AG04450 (cell line): Measurements from ENCODE around the gene LMLN. TPM values are rescaled to one million over a fixed set of nuclear protein-coding genes. Genes with fewer than 3 reads are reported as not detected.

Experiments used
- CTCF ChIA-PET: fragments of 300-600, 350-600 bp; formaldehyde crosslinking; extraction: SDS; loops from one replicate; lab custom pipeline; 2022; ENCODE audit warnings: antibody characterized with exemption, inconsistent platforms; lab: Charles Lee
- POLR2A ChIA-PET: fragments of 350-600 bp; formaldehyde crosslinking; extraction: SDS; loops from one replicate; lab custom pipeline; 2021; ENCODE audit warnings: antibody characterized with exemption, inconsistent platforms; lab: Yijun Ruan, JAX
- DNase-seq: peaks from one replicate; pipeline ENCODE4 v3.0.0-alpha.2; 2011; ENCODE audit warnings: low read depth, low spot score
- H3K27ac ChIP-seq: one replicate; pipeline ENCODE4 v1.5.1; 2012; ENCODE audit warnings: low read depth, low read length, control low read depth
- H3K27me3 ChIP-seq: one replicate; pipeline ENCODE4 v1.6.0; 2012; ENCODE audit warnings: low read length; ENCODE audit not compliant: control insufficient read depth, insufficient read depth
- H3K4me3 ChIP-seq: 2 replicates; pipeline ENCODE4 v1.5.1; 2011; ENCODE audit warnings: mild to moderate bottlenecking, low read depth, low read length, control low read depth
- H3K9me3 ChIP-seq: 2 replicates; pipeline ENCODE4 v1.5.1; 2012; ENCODE audit warnings: low read length; ENCODE audit not compliant: control insufficient read depth, insufficient read depth
- polyA plus RNA-seq: library from polyadenylated mRNA; depleted of rRNA; stranded (reverse); fragments of >200 nt; gene quantifications from 2 replicates; pipeline ENCODE4 v1.2.3, GENCODE V29; 2011
- TF ChIP-seq, protein P1 (sequence below): IDR thresholded peaks from 2 replicates; pipeline ENCODE4 v1.5.1; 2011; ENCODE audit warnings: low read depth, low read length, control low read depth, inconsistent platforms

The LMLN gene
- polyA plus RNA-seq, 1 experiment, result 6.4 TPM

DNA sequence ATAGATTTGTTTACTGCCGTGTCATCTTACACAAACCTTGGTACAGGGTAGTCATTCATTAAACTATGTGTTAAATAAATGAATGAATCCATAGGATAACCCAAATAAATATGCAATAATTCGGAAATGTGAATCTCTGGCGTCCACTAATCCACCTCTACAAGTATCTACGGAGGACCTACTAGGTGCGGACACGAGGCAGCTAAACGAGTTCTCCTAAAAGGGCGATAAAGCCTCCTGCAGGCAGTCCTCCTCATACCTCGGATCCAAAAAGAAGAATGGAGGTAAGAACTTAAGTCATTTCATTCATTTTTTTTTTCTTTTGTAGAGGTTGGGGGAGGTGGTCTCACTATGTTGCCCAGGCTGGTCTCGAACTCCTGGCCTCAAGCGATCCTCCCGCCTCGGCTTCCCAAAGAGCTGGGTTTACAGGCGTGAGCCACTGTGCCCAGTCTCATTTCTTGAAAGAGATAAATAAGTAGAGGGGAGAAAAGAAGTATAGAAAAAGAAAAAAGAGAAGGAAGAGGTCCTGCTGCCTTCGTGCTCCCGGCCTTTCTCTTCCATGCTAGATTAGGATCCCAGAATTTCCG, 10.7 kb upstream of the LMLN start:
- no peak for DNase-seq
- Histone ChIP-seq H3K4me3 (peak overlapping the region; percentile 98), H3K27me3 (no peaks in the 10 kb centered on the region), H3K9me3 (no peaks in the 10 kb centered on the region), H3K27ac (peak overlapping the region; percentile 78)
- ChIA-PET POLR2A (interaction anchor here (1.5 kb wide), 1 partner anchor 46 kb away, joined by 3 read pairs; no protein-coding TSS in a partner anchor), CTCF (interaction anchor here (1.0 kb wide), 1 partner anchor 44 kb away, joined by 5 read pairs; no protein-coding TSS in a partner anchor)
- TF ChIP-seq, protein P1, sequence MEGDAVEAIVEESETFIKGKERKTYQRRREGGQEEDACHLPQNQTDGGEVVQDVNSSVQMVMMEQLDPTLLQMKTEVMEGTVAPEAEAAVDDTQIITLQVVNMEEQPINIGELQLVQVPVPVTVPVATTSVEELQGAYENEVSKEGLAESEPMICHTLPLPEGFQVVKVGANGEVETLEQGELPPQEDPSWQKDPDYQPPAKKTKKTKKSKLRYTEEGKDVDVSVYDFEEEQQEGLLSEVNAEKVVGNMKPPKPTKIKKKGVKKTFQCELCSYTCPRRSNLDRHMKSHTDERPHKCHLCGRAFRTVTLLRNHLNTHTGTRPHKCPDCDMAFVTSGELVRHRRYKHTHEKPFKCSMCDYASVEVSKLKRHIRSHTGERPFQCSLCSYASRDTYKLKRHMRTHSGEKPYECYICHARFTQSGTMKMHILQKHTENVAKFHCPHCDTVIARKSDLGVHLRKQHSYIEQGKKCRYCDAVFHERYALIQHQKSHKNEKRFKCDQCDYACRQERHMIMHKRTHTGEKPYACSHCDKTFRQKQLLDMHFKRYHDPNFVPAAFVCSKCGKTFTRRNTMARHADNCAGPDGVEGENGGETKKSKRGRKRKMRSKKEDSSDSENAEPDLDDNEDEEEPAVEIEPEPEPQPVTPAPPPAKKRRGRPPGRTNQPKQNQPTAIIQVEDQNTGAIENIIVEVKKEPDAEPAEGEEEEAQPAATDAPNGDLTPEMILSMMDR, result no peak

DNA sequence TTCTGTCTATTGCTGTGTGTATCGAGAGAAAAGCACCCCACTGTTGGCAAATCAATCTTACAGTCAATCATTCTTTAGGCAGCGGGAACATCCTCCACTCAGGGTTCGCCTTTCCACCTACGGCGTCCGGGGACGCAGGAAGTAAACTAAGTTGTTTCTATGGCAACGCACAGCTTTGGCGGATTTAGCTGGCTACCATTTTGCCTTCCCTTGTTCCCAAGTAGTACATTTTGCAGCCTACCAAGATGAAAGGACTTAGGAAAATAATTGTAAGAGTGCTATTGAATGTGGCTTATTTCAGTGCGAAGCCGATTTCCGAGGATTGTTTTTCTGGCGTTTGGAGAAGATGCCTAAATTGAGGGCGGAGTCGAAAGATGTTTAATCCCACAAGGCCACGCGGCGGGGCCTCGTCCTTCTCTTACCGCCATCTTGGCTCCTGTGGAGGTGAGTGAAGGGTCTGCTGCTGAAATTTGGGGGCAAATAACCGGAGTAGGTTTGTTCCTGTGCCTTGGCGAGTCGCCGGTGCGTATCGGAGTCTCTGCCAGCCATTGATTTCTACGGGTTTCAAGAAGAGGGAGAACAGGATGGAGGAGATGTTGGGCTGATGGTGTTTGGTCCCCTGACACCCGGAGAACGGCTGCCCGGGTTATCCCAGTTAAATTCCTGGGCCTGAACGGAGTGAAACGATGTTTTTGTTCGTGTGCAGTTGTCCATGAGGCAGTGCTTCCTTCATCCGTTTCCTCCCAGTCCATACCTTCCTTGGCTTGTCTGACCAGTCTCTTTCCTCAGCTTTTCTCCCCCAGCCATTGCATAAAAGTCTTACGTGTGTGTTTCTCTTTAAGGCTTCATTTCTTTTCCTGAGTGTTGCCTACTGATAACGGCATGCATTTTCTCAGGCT, 10.0 kb upstream of the LMLN start, which contains the start of gene RPL35A:
RPL35A (plus strand) TSS at position 413 of the 899 bp plus-strand sequence. CDS start 778 bp downstream, outside the sequence.
- CTCF ChIA-PET, result interaction anchor here (0.6 to 1.1 kb wide), 3 partner anchors 13 to 46 kb away, joined by 3 to 5 read pairs (median 4); no protein-coding TSS in a partner anchor
- peak; percentile 84 for DNase-seq
- Histone ChIP-seq H3K27me3 (no peaks in the 10 kb centered on the region), H3K4me3 (peak within 1 kb of the TSS; percentile 98), H3K9me3 (no peaks in the 10 kb centered on the region), H3K27ac (peak within 1 kb of the TSS; percentile 78)
- POLR2A ChIA-PET, result interaction anchor here (1.5 kb wide), 1 partner anchor 46 kb away, joined by 3 read pairs; no protein-coding TSS in a partner anchor
- TF ChIP-seq, protein P1, result no peak

DNA sequence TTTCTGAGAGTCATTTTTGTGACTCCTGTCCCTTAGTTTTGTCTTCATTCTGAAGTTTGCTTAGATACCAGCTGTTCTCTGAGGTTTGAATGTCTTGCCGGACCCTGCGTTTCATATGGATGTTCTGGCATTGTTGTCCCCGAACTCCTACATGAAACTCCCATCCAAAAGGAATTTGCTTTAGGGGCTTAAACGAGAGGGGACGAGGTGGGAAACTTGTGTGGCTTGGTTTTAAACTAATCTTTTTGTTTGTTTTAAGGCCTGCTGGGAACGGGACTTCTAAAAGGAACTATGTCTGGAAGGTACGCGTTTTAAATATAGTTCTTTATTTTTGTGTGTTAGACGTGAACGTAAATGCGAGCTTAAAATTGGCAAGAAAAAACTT, 9.3 kb upstream of the LMLN start:
- DNase-seq, result no peak
- ChIA-PET POLR2A (no interaction called here), CTCF (interaction anchor here (0.6 to 1.1 kb wide), 2 partner anchors 13 to 46 kb away, joined by 3 to 4 read pairs; no protein-coding TSS in a partner anchor)
- H3K4me3 ChIP-seq, result peak overlapping the region; percentile 98
- no peaks in the 10 kb centered on the region for H3K27me3 ChIP-seq
- no peaks in the 10 kb centered on the region for H3K9me3 ChIP-seq
- TF ChIP-seq, protein P1, result no peak
- peak overlapping the region; percentile 78 for H3K27ac ChIP-seq

DNA sequence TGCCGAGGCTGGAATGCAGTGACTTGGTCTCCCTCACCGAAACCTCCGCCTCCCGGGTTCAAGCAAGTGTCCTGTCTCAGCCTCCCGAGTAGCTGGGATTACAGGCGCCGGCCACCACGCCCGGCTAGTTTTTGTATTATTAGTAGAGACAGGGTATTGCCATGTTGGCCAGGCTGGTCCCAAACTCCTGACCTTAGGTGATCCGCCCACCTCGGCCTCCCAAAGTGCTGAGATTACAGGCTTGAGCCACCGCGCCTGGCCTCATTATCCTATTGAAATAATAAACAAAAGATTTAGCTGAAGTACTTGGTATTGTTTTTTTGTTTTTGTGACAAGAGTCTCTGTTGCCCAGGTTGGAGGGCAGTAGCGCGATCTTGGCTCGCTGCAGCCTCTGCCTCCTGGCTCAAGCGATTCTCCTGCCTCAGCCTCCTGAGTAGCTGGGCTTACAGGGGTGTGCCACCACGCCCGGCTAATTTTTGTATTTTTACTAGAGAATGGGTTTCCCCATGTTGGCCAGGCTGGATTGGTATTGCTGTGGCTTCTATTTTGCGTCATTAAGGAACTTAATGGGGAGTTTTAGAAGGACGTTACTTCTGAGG, 8.5 kb upstream of the LMLN start:
- Histone ChIP-seq H3K27ac (no peak overlapping the region), H3K4me3 (peak overlapping the region; percentile 98), H3K27me3 (no peaks in the 10 kb centered on the region), H3K9me3 (no peaks in the 10 kb centered on the region)
- CTCF ChIA-PET, result interaction anchor here (1.1 to 1.4 kb wide), 3 partner anchors 8 to 47 kb away, joined by 4 to 6 read pairs (median 4); no protein-coding TSS in a partner anchor
- no peak for DNase-seq
- TF ChIP-seq, protein P1, result no peak
- POLR2A ChIA-PET, result no interaction called here
